IPS-20b (cell line): Measurements from ENCODE around the gene PLXNA4.

Experiments
- H3K27ac ChIP-seq: one replicate; pipeline ENCODE4 v1.5.1; 2013; ENCODE audit warnings: low read length
- H3K27me3 ChIP-seq: 2 replicates; pipeline ENCODE4 v1.6.1; 2013; ENCODE audit warnings: mild to moderate bottlenecking, low read length, inconsistent platforms; ENCODE audit not compliant: insufficient read depth
- H3K36me3 ChIP-seq: 2 replicates; pipeline ENCODE4 v1.6.1; 2013; ENCODE audit warnings: low read depth, mild to moderate bottlenecking, inconsistent platforms, low read length, moderate library complexity; ENCODE audit not compliant: insufficient read depth
- H3K4me1 ChIP-seq: 2 replicates; pipeline ENCODE4 v1.6.1; 2013; ENCODE audit warnings: mild to moderate bottlenecking, control low read depth, inconsistent platforms, low read length, moderate library complexity; ENCODE audit not compliant: insufficient read depth
- H3K4me3 ChIP-seq: 2 replicates; pipeline ENCODE4 v1.5.1; 2013; ENCODE audit warnings: mild to moderate bottlenecking, low read length, inconsistent platforms
- H3K9ac ChIP-seq: 2 replicates; pipeline ENCODE4 v1.6.1; 2013; ENCODE audit warnings: low read depth, mild to moderate bottlenecking, inconsistent platforms, low read length, moderate library complexity
- H3K9me3 ChIP-seq: 2 replicates; pipeline ENCODE4 v1.6.1; 2013; ENCODE audit warnings: mild to moderate bottlenecking, low read depth, low read length, inconsistent platforms; ENCODE audit not compliant: insufficient read depth

PLXNA4 gene

GRCh38 chr7:132131196-132131595 lies 445.1 kb downstream of the PLXNA4 start:
- H3K9me3 ChIP-seq: no peaks in the 10 kb centered on the region
- H3K4me3 ChIP-seq: no peak overlapping the region
- H3K27me3 ChIP-seq: no peaks in the 10 kb centered on the region
- no peaks in the 10 kb centered on the region for H3K4me1 ChIP-seq
- H3K27ac ChIP-seq: no peak overlapping the region
- H3K9ac ChIP-seq: no peak overlapping the region
- no peaks in the 10 kb centered on the region for H3K36me3 ChIP-seq

- Histone ChIP-seq H3K4me3 (no peak overlapping the region), H3K4me1 (no peaks in the 10 kb centered on the region), H3K9ac (no peak overlapping the region), H3K27ac (no peak overlapping the region), H3K27me3 (no peaks in the 10 kb centered on the region), H3K36me3 (no peaks in the 10 kb centered on the region), H3K9me3 (no peaks in the 10 kb centered on the region)
Observed at GRCh38 chr7:132130497-132130896, 445.8 kb downstream of the PLXNA4 start.

GRCh38 chr7:132125872-132126595 lies 450.2 kb downstream of the PLXNA4 start:
- H3K9me3 ChIP-seq: no peaks in the 10 kb centered on the region
- no peaks in the 10 kb centered on the region for H3K27me3 ChIP-seq

DNA sequence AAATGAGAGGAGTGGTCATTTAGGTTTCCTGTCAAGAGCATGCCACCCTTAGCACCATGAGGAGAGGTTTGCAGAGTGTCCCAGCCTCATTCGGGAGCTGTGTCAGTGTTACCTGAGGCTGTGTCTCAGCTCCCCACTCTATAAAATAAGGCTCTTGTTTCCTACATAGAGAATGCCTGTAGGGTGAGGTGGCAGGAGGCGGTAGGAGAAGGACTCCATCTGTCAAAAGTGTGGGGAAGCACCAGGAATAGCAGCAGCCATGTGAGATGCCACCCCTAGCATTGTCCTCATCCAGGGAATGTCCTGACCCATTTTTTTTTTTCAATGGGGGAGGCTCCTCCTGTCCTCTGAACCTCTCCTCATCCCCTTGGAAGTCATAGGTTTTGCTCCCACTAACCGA lies 451.2 kb downstream of the PLXNA4 start:
- Histone ChIP-seq H3K4me3 (no peak overlapping the region), H3K9ac (no peak overlapping the region), H3K27me3 (no peaks in the 10 kb centered on the region), H3K4me1 (no peaks in the 10 kb centered on the region), H3K36me3 (no peaks in the 10 kb centered on the region), H3K9me3 (no peaks in the 10 kb centered on the region), H3K27ac (no peak overlapping the region)

More at GRCh38 chr7:132125872-132126595, 450.2 kb downstream of the PLXNA4 start:
- Histone ChIP-seq H3K27ac (no peak overlapping the region), H3K4me1 (no peaks in the 10 kb centered on the region), H3K9ac (no peak overlapping the region), H3K36me3 (no peaks in the 10 kb centered on the region), H3K4me3 (no peak overlapping the region)

DNA sequence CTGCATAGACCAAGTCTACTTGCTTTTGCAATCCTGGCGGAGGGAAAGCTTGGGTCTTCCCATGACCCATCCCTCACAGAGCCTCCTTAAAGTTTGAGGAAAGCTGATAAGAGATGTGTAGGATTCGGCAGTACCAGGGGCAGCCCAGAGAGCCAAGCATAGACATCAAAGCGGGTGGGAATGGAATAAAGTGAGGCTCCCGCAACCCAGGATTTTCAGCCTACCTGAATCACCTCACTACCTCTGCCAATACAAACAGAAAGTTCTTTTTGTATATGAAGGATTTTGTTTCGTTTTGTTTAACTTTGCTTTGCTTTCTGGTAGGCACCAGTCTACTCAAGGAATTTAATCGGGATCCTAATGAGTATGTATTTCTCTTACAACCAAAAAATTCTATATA lies 451.7 kb downstream of the PLXNA4 start:
- H3K9ac ChIP-seq: no peak overlapping the region
- H3K27me3 ChIP-seq: no peaks in the 10 kb centered on the region
- no peaks in the 10 kb centered on the region for H3K9me3 ChIP-seq
- H3K4me3 ChIP-seq: no peak overlapping the region
- H3K4me1 ChIP-seq: no peaks in the 10 kb centered on the region
- no peaks in the 10 kb centered on the region for H3K36me3 ChIP-seq
- no peak overlapping the region for H3K27ac ChIP-seq

- Histone ChIP-seq H3K9ac (no peak overlapping the region), H3K9me3 (no peaks in the 10 kb centered on the region), H3K4me3 (no peak overlapping the region), H3K4me1 (no peaks in the 10 kb centered on the region; the same call in 1 of the 2 replicates), H3K36me3 (no peaks in the 10 kb centered on the region), H3K27me3 (no peaks in the 10 kb centered on the region), H3K27ac (no peak overlapping the region)
Observed at GRCh38 chr7:132123773-132124172, 452.5 kb downstream of the PLXNA4 start.

DNA sequence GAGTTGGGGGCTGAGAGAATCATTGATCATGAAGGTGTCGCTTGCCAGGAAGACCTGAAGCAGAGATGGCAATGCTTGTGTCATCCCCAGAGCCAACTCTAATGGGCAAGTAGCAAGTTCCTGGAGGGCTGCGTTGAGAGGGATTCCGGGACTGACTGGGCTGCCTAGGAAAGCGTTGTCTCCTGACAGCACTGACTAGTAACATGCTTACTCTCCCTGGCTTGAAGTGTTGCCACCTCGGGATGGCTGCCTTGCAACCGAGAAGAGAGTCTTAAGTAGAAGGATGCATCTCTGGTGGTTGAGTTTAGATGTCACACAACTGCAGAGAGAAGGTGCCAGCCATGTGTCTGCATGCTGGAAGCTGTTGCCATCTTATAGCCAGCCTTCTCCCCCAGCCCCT lies 453.4 kb downstream of the PLXNA4 start:
- H3K4me1 ChIP-seq: no peaks in the 10 kb centered on the region; the same call in 1 of the 2 replicates
- H3K27ac ChIP-seq: no peak overlapping the region
- no peaks in the 10 kb centered on the region for H3K27me3 ChIP-seq
- H3K9me3 ChIP-seq: no peaks in the 10 kb centered on the region
- H3K36me3 ChIP-seq: no peaks in the 10 kb centered on the region
- H3K4me3 ChIP-seq: no peak overlapping the region
- no peak overlapping the region for H3K9ac ChIP-seq

DNA sequence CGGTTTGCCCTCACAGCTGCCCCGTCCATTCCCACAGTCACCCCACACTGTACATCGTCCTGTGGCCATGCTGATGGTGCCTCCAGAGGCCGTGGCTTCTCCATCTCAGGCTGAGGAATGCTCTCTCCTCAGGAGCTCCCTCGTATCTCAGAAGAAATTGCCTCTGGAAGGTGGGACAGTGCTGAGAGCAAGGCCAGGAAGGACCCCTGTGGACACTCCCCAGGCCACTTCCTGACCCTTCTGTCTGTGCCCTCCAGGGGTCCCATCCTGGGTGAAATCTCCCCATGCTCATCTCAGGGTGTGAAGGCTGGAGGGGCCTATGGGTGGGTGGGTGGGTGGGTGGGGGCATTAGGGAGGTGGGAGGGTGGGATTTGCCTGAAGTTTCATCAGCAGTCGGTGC lies 454.3 kb downstream of the PLXNA4 start:
- Histone ChIP-seq H3K36me3 (no peaks in the 10 kb centered on the region), H3K4me1 (no peaks in the 10 kb centered on the region; the same call in 1 of the 2 replicates), H3K27ac (no peak overlapping the region), H3K9me3 (no peaks in the 10 kb centered on the region), H3K27me3 (no peaks in the 10 kb centered on the region), H3K9ac (no peak overlapping the region), H3K4me3 (no peak overlapping the region)

- H3K4me1 ChIP-seq: no peaks in the 10 kb centered on the region; the same call in 1 of the 2 replicates
Observed at GRCh38 chr7:132118641-132119040, 457.6 kb downstream of the PLXNA4 start.

DNA sequence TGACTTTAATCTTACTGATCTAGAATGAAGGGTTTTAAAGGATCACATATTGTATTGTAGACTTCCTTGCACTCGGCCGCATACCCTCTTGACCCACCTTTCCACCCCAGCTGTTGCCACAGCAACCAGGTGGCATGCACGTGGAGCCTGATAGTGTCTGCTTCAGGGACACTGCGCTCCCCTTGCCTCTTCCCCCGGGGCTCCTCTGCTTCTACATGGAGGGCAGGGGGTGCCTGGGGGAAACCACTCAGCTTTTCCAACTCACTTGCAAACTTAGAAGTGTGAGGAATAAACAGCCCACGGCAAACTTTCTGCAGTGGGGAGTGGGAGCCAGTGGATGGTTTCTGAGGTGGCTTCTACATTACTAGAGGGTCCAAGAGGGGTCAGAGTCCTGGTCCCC lies 458.6 kb downstream of the PLXNA4 start:
- H3K9ac ChIP-seq: no peak overlapping the region
- no peaks in the 10 kb centered on the region; the same call in 1 of the 2 replicates for H3K4me1 ChIP-seq
- H3K4me3 ChIP-seq: no peak overlapping the region
- no peaks in the 10 kb centered on the region for H3K36me3 ChIP-seq
- H3K9me3 ChIP-seq: no peaks in the 10 kb centered on the region
- H3K27me3 ChIP-seq: no peaks in the 10 kb centered on the region
- no peak overlapping the region for H3K27ac ChIP-seq

More at GRCh38 chr7:132118641-132119040, 457.6 kb downstream of the PLXNA4 start:
- H3K36me3 ChIP-seq: no peaks in the 10 kb centered on the region
- H3K27me3 ChIP-seq: no peaks in the 10 kb centered on the region
- H3K9ac ChIP-seq: no peak overlapping the region
- no peaks in the 10 kb centered on the region for H3K9me3 ChIP-seq
- H3K4me3 ChIP-seq: no peak overlapping the region
- no peak overlapping the region for H3K27ac ChIP-seq

DNA sequence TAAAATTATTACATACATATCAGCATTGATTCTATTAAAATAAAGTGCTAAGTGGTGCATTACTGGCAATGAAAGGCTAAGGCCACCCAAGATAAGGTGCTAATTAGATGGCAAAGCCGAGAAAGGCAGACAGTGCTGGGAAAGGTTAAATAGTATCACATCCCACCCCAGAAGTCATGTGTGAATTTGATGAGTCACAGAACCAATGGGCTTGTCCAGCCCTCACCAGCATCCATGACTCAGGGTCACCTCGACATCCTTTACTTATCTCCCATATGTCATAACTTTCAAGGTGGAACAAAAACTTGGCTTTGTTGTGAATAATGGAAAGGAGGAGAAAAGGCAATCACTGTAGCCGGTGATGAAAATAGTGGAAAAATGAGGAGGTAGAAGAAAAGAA lies 459.1 kb downstream of the PLXNA4 start:
- H3K27ac ChIP-seq: no peak overlapping the region
- no peaks in the 10 kb centered on the region for H3K36me3 ChIP-seq
- no peak overlapping the region for H3K9ac ChIP-seq
- H3K4me1 ChIP-seq: no peaks in the 10 kb centered on the region; the same call in 1 of the 2 replicates
- no peak overlapping the region for H3K4me3 ChIP-seq
- no peaks in the 10 kb centered on the region for H3K9me3 ChIP-seq
- H3K27me3 ChIP-seq: no peaks in the 10 kb centered on the region

DNA sequence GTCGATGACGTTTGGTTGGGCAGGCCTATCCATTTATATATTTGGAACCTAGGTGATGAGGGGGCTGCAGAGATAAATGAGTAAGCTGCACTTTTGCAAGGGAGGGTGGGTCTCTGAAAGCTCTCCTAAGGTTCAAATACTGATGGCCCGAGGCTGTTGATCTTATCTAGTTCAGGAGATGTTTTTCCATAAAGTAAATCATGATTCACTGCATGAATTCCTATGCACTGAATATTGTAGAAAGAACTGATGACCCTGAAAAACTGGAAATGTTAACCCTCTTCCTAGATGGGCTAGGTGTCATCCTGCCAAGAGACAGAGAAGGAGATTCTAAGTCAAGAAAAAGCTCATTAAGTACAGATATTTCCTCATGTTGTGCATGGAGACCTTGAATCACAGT lies 459.9 kb downstream of the PLXNA4 start:
- no peaks in the 10 kb centered on the region for H3K27me3 ChIP-seq
- no peak overlapping the region for H3K4me3 ChIP-seq
- no peak overlapping the region for H3K27ac ChIP-seq
- H3K9ac ChIP-seq: no peak overlapping the region
- no peaks in the 10 kb centered on the region; the same call in 1 of the 2 replicates for H3K4me1 ChIP-seq
- H3K36me3 ChIP-seq: no peaks in the 10 kb centered on the region
- H3K9me3 ChIP-seq: no peaks in the 10 kb centered on the region
